ENCODE measurements around the gene DGAT2L6.

DGAT2L6 gene

DNA sequence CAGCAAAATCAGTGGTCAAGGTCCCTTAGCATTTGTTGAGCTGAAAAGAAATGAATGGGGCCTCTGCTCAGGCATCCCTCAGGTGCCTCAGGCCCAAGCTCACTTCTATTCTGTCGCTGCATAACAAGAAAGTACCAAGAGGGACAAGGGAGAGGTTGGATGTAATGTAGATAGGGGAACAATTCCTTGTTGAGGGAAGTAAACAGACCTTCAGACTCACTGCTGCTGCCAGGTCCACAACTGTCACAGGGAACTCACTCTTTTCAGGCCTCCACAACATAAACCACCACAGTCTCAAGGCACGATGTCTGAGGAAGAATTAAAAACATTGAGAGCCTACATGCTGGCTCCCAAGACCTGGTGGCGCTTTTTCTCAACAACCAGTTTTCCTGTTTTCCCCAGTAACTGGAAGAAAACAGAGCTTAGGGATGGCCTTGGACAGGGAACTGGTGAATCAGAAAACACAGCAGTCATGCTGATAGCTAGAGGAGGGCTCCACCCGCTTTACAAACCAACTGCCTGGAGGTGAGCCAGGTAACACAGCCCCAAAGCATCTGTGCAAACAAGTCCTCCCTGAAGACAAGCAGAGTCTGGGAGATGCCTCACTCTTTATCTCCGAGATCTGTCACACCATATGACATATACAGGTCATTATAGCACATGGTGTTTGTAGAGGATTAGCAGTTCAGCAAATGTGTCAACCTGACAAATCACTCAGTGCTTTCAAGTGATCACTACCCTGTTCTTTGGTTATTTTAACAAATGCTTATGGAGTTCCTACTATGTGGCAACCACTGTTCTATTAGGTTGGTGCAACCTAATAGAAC, 42.9 kb downstream of the DGAT2L6 start:
- H3K4me1 ChIP-seq, result no peaks in the 10 kb centered on the region
- no peak overlapping the region for H3K4me2 ChIP-seq (ENCODE audit: low read length)
- no peak overlapping the region for H3K4me3 ChIP-seq (ENCODE audit: low read depth, low read length)
- TF ChIP-seq CTCF (IDR thresholded peaks at IDR 0.05), result no peak
- H3K9me3 ChIP-seq (ENCODE audit: control insufficient read depth, low read length), result no peaks in the 10 kb centered on the region
- H3K9ac ChIP-seq, result no peak overlapping the region
- no peaks in the 10 kb centered on the region for H3K36me3 ChIP-seq (ENCODE audit: control insufficient read depth, insufficient read depth, low read length)
- no peaks in the 10 kb centered on the region for H3K79me2 ChIP-seq
- no peak overlapping the region for H3K27ac ChIP-seq
- H3K27me3 ChIP-seq (ENCODE audit: control insufficient read depth, insufficient read depth, low read length), result no peaks in the 10 kb centered on the region
- H2AFZ ChIP-seq, result no peak overlapping the region

GRCh38 chrX:70226048-70226447, 48.8 kb downstream of the DGAT2L6 start:
- H3K9me3 ChIP-seq (ENCODE audit: control insufficient read depth, low read length), result no peaks in the 10 kb centered on the region
- no peaks in the 10 kb centered on the region for H3K27me3 ChIP-seq (ENCODE audit: control insufficient read depth, insufficient read depth, low read length)
- no peak overlapping the region for H3K4me3 ChIP-seq (ENCODE audit: low read depth, low read length)
- H3K4me1 ChIP-seq, result no peaks in the 10 kb centered on the region
- H2AFZ ChIP-seq, result no peak overlapping the region
- H3K36me3 ChIP-seq (ENCODE audit: control insufficient read depth, insufficient read depth, low read length), result no peaks in the 10 kb centered on the region
- TF ChIP-seq CTCF (IDR thresholded peaks at IDR 0.05), result no peak
- no peak overlapping the region for H3K4me2 ChIP-seq (ENCODE audit: low read length)
- H3K79me2 ChIP-seq, result no peaks in the 10 kb centered on the region
- H3K9ac ChIP-seq, result no peak overlapping the region
- no peak overlapping the region for H3K27ac ChIP-seq

DNA sequence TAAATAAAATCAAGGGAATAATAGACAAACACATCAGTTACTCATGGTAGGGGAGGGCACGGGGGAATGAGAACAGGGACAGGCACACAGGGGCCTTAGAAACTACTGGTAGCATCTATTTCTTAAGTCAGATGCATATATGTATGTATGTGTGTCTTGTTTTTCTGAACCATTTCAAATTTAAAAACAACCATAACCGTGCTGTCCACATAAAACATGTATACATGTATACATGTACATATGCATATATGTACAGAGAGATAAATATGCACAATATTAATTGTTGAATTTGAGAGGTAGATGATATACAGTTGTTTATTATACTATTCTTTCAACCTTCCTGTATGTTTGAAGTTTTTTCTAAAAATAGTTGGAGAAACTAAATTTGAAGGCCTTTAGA, 49.4 kb downstream of the DGAT2L6 start:
- no peak overlapping the region for H3K9ac ChIP-seq
- H3K9me3 ChIP-seq (ENCODE audit: control insufficient read depth, low read length), result no peaks in the 10 kb centered on the region
- H3K4me2 ChIP-seq (ENCODE audit: low read length), result no peak overlapping the region
- H3K27ac ChIP-seq, result no peak overlapping the region
- H3K36me3 ChIP-seq (ENCODE audit: control insufficient read depth, insufficient read depth, low read length), result no peaks in the 10 kb centered on the region
- no peak overlapping the region for H2AFZ ChIP-seq
- no peak for TF ChIP-seq CTCF (IDR thresholded peaks at IDR 0.05)
- no peaks in the 10 kb centered on the region for H3K79me2 ChIP-seq
- H3K27me3 ChIP-seq (ENCODE audit: control insufficient read depth, insufficient read depth, low read length), result no peaks in the 10 kb centered on the region
- H3K4me1 ChIP-seq, result no peaks in the 10 kb centered on the region
- H3K4me3 ChIP-seq (ENCODE audit: low read depth, low read length), result no peak overlapping the region

- H3K4me1 ChIP-seq, result no peaks in the 10 kb centered on the region
- no peak overlapping the region for H2AFZ ChIP-seq
- H3K27me3 ChIP-seq (ENCODE audit: control insufficient read depth, insufficient read depth, low read length), result no peaks in the 10 kb centered on the region
- H3K4me2 ChIP-seq (ENCODE audit: low read length), result no peak overlapping the region
- H3K27ac ChIP-seq, result no peak overlapping the region
- H3K4me3 ChIP-seq (ENCODE audit: low read depth, low read length), result no peak overlapping the region
- TF ChIP-seq CTCF (IDR thresholded peaks at IDR 0.05), result no peak
- no peak overlapping the region for H3K9ac ChIP-seq
- H3K9me3 ChIP-seq (ENCODE audit: control insufficient read depth, low read length), result no peaks in the 10 kb centered on the region
- no peaks in the 10 kb centered on the region for H3K36me3 ChIP-seq (ENCODE audit: control insufficient read depth, insufficient read depth, low read length)
- no peaks in the 10 kb centered on the region for H3K79me2 ChIP-seq
Observed at GRCh38 chrX:70231666-70232065, 54.4 kb downstream of the DGAT2L6 start.

GRCh38 chrX:70234355-70234754, 57.1 kb downstream of the DGAT2L6 start, which contains the start of gene AWAT1:
Gene AWAT1 (plus strand): TSS chrX:70234655. CDS start chrX:70234696, 41 bp downstream.
- TF ChIP-seq CTCF (IDR thresholded peaks at IDR 0.05), result no peak
- H3K4me1 ChIP-seq, result no peaks in the 10 kb centered on the region
- no peaks in the 10 kb centered on the region for H3K36me3 ChIP-seq (ENCODE audit: control insufficient read depth, insufficient read depth, low read length)
- no peak within 1 kb of the TSS for H3K9ac ChIP-seq
- H2AFZ ChIP-seq, result no peak within 1 kb of the TSS
- H3K4me2 ChIP-seq (ENCODE audit: low read length), result no peak within 1 kb of the TSS
- no peak within 1 kb of the TSS for H3K4me3 ChIP-seq (ENCODE audit: low read depth, low read length)
- H3K9me3 ChIP-seq (ENCODE audit: control insufficient read depth, low read length), result no peaks in the 10 kb centered on the region
- no peaks in the 10 kb centered on the region for H3K27me3 ChIP-seq (ENCODE audit: control insufficient read depth, insufficient read depth, low read length)
- H3K27ac ChIP-seq, result no peak within 1 kb of the TSS
- no peaks in the 10 kb centered on the region for H3K79me2 ChIP-seq

All from parathyroid adenoma (tissue), 2 donors.